GM18517 (cell line): ENCODE data around the gene ANKZF1.
A peak's percentile ranks its signal among the peaks of the same experiment; 100 is the strongest.
"Not testable (repeated sequence)": the region's sequence is repeated elsewhere in the genome, so short reads cannot be mapped to it uniquely, and the experiment has no call there.

Source experiments
- ATAC-seq: cut with Tn5 transposase; IDR thresholded peaks from one replicate; pipeline ENCODE4 v1.9.1; 2021; ENCODE audit warnings: mild to moderate bottlenecking, moderate library complexity; ENCODE audit not compliant: unreplicated experiment

The ANKZF1 gene

DNA sequence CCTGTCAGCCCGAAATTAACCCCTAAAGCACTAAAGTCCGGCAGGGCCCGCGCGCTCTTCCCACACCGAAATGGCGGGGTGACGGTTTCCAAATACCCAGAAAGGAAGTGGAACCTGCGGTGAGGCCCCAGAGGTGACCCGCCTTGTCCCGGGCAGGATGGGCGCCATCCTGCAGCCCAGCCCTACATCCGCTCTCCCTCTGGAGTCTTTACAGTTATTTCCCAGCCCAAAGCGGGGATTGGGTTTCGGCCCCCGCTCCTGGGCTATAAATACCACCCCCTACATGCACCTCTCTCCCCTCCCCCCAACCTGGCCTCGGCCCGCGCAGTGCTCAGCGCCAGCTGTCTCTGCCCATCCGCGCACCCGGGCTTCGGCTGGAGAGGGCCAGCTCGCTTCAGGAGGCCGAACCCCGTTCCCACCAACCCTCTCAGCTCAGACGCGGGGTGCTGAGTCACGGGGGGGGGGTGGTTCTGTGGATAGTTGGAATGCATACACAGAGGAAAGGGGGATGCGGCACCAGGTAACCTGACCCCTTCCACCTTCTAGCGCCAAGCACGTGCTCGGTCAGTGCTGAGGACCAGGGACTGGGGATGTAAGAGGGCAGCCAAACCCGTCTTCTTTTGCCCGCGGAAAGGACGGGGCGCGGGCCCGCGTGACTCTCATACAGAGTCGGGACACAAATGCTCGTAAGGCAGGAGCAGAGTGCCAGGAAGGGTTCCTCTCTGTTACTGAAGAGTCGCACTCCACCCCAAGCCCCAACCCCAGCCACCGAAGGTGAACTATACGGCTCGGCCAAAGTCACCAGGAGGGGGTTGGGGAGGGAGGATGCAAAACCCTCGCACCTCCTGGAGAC, 23.5 kb downstream of the ANKZF1 start, which contains the start of gene TUBA4B:
Gene TUBA4B, plus strand, starts transcription at position 344 of the 853 bp plus-strand sequence. Its CDS starts 165 bp downstream, at position 509.
- ATAC-seq: peak; percentile 10

DNA sequence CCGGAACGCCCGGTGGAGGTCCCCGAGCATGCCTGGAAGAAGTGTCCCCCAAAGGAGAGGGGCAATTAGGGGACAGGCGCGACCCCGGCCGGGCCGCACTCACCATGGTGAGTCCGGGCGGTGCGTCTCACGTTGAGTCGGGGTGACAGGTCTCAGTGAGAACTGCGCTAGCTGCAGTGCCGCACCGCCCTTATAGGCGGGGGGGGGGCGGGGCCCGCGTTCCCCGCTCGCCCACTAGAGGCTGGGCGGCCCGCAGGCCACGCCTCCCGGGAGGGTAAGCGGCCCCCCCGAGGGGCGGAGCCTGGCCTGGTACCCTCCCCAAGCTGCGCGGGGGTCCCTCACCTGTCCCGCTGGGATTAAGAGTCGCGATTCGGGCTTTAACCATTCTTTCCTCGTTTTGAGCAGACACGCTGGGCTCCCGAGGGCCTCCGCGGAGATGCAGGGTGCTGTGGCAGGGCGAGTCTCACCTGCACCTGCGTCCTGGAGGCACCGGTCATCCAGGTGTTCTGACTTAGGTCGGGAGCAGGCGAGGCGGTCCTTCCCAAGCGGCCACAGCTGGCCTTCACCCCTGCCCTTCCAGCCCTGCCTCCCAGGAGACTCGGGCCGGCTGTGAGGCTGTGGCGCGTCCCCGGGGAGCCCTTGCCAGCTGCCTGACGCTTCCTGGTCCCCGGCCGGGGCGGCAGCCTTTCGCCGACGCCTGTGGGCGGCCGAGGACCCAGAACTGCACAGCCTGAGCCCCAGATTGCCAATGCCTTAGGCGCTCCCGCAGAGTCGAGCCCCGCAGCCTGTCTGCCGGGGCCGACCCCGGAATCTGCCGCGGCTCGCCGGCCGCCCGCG, 24.4 kb downstream of the ANKZF1 start, which contains the start of gene TUBA4A:
Gene TUBA4A, minus strand, starts transcription at position 166 of the 837 bp plus-strand sequence. Its CDS starts 60 bp downstream, at position 106.
- ATAC-seq: peak; percentile 29

DNA sequence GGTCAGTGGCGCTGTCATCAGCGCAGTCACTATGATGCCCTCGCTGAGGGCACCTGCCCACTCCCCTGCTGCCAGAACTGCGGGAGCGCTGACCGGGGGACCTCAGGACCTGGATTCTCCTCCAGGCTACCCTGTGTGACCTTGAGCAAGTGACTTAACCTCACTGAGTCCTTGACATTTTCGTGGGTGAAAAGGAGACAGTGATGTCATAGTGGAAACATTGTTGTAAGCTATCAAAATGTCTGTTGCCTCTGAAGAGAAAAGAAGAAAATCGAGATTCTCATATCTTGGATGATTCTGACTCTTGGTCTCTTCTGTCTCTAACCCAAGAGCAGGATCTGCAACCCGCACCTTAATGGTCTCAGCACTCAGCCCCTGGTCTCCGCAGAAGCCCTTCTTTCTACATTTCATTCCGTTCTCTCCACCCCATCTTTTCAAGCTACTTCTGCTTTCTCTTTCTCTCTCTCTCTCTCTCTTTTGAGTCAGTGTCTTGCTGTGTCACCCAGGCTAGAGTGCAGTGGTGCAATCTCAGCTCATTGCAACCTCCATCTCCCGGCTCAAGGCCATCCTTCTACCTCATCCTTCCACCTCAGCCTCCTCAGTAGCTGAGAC, 25.1 kb downstream of the ANKZF1 start:
- peak; percentile 34 for ATAC-seq

DNA sequence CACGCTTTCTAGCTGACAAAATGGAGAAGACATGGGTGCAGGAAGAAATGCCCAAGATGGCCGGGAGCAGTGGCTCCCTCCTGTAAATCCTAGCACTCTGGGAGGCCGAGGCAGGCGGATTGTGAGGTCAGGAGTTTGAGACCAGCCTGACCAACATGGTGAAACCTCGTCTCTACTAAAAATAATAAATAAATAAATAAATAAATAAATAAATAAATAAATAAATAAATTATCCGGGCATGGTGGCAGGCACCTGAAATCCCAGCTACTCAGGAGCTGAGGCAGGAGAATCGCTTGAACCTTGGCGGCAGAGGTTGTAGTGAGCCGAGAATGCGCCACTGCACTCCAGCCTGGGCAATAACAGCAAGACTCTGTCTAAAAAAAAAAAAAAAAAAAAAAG, 29.3 kb downstream of the ANKZF1 start:
- ATAC-seq: not testable (repeated sequence)

DNA sequence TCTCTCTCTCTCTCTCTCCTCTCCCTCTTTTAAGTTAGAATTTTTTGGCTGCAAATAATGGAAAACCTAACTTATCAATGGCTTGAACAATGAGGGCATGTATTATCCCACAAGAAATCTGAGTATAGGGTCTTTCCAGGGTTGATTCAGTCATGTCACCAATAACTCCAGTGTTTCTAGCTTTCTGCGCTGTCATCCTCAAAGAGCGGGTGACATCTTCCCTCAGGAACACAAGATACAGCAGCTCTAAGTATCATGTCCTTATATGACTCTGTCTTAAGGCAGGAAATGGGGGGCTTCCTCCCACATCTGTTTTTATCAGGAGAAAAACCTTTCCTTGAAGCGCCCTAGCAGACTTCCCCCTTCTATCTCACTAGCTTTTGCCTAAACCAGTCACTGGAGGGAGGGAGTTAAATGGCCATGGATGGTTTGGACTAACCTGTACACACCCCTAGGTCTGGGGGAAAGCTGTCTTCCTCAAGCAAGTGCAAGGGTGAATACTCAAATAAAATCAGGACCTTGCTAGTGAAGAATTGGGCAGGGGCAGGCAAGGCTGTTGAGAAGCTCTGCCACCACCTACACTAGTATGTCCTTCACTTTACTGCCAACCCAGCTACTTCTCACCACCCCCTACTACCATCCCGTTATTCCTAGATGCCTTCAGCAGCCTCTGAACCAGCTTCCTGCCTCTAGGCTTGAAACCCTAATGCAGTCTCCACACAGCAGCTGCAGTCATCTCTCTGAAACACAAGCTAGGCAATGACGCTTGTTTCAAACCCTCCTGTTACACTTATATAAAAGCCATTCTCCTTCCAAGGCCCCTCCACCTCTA, 31.6 kb downstream of the ANKZF1 start:
- no peak for ATAC-seq

DNA sequence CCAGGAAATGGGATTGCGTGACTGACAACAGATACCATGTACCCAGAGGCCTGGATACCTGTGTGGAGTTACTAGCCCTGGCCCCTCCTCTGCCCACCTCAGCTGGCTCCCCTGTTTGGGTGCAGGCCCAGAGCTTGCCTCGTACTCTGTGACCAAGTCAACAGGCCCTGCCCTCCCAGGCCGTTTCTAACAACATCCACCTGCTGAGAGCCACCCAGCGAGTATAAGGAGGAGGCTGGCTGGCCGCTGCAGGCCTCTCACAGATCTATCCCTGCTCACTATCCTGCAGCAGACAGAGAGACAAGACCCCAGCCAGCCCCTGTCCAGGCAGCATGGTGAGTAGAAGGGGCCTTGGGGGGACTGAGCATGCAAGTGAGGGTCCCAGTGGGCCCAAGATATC, 36.6 kb downstream of the ANKZF1 start:
- no peak for ATAC-seq

DNA sequence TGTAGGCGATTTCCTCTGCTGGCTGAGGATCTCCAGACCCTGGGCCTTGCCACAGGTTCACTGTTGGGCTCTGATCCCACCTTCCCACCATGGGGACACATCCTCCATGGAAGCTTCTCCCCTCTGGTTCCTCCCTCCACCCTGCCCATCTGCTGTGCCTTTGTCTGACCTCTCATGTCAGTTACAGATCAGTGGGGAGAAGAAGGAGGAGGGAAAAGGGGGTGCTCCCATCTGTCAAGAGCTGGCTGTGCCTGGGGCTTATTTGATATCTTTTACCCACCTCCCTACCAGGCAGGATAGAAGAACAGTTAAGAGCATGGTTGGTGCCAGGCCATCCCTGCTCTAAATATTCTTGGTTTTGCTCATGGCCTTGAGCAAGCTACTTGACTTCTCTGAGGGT, 37.3 kb downstream of the ANKZF1 start:
- no peak for ATAC-seq

DNA sequence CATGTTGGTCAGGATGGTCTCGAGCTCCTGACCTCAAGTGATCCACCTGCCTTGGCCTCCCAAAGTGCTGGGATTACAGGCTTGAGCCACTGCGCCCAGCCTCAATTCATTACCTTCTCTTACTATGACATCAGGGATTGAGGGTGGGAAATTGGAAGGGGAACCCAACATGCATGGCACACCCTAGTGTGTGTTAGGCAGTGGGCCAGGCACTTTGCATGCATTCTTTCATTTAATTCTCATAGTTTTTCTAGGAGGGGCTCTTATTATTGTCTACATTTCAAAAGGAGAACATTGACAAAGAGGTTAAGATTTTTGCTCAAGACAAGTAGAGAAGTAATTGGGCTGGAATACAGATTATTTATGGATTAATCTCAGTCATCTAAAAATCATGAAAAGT, 38.7 kb downstream of the ANKZF1 start:
- no peak for ATAC-seq

DNA sequence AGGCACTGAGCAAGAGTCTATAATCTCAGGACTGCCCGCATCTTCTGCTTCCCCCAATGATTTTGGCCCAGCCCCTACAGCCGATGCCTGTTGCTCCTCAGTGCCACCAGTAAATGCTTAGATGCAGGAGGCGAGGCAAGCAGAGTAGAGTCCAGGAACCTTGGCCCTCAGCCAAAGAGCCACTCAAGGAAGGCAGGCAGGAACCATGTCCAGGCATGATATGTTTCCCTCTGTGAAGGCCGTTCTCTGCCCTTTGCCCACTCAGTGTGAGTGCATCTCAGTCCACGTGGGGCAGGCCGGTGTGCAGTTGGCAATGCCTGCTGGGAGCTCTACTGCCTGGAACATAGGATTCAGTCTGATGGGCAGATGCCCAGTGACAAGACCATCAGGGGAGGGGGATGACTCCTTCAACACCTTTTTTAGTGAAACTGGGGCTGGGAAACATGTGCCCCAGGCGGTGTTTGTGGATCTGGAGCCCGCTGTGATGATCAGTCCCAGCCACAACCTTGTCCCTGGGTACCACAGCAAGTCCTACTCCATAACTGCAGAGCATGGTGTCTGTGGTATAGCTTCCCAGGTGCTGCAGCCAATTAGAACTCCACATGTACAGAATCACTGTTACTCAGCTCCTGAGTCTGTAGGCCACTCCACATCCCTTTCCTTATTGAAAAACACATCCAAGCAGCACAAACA, 39.9 kb downstream of the ANKZF1 start:
- no peak for ATAC-seq

DNA sequence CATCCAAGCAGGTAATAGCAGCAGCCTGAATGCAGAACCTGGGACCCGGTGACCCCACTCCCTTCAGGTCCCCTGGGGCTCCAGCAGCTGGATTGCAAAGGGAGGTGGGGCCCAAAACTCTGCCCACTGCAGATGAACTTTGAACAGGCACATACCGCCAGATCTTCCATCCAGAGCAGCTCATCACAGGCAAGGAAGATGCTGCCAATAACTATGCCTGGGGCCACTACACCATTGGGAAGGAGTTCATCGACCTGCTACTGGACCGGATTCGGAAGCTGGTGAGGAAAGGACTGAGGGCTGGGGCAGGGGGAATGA, 40.4 kb downstream of the ANKZF1 start:
- ATAC-seq: no peak

DNA sequence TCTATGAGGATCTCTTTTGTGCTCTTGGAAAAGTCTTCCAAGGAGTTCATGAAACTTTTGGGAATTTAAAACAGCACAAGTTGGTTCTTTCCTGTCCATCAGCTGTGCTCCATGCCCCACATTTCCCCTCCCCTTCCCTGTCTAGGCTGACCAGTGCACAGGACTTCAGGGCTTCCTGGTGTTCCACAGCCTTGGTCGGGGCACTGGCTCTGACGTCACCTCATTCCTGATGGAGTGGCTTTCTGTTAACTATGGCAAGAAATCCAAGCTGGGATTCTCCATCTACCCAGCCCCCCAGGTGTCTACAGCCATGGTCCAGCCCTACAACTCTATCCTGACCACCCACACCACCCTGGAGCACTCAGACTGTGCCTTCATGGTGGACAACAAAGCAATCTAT, 41.4 kb downstream of the ANKZF1 start:
- ATAC-seq: no peak

DNA sequence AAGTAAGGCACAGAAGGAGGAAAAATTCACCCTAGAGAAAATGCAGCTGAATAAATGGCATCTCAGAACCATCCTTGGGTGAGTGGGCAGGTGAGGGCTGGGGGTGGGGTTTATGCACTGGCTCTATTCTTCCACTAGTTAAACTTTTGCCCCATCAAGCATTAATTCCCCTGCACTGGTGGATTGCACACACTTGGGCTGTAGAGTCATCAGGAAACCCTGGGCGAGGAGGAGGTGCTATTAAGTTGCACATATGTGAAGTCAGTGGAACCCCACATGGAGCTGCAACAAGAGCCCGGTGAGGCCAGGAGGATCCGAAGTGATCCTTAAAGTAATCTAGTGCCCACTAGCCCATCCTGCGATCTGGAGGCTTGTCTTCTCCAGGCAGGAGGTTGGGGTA, 42.8 kb downstream of the ANKZF1 start:
- ATAC-seq: no peak

DNA sequence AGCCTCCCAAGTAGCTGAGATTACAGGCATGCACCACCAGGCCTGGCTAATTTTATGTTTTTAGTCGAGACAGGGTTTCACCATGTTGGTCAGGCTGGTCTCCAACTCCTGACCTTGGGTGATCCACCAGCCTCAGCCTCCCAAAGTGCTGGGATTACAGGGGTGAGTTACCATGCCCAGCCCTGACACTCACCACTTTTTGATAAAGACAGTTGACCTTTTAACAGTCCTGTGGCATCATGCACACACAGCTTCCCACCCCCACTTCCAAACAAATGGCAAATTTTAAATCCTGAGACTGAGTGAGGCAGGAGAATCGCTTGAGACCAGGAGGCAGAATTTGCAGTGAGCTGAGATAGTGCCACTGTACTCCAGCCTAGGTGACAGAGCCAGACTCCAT, 43.4 kb downstream of the ANKZF1 start:
- no peak for ATAC-seq

DNA sequence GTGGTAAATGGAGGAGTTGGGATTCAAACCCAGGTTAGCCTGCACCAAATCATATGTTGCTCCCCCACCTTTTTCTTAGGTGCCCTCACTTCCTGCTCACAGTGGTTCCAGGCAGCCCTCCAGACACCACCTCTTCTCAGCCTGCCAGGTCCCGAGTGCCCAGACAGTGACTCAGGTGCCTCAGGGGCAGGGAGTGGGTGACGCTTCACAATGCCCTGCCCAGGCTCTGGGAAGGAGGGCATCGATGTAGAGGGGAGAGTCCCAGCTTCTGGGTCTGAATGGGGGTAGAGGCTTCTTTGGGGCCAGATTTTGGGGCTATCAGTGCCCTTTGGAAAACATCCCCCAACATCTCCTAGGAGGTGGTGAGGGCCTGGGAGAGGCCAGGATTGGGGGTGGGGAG, 44.3 kb downstream of the ANKZF1 start:
- ATAC-seq: no peak

DNA sequence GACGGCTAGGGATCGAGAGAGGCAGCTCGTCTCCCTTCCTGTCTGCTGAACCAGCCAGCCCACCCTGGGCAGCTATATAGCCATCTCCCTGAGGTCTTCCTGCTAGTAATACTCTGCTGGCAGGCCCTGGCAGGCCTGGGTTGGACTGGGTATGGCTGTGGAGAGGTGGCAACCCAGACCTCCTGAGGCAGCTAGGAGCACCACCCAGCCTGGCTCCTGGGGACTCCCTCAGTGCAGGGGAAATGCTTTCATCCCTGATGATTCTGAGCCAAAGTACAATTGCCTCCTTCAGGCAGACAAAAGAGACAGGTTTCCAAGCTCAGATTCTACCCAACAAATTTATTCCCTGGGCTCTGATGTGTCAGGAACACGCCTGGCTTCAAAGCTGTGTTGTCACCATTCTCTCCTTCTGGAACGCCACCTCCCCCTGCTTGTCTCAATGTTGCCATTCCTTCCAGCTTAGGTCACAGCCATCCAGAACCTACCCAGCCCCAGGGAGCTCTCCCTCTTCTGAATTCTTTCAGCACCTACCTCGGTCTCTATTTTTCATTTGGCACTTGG, 44.8 kb downstream of the ANKZF1 start:
- ATAC-seq: no peak

DNA sequence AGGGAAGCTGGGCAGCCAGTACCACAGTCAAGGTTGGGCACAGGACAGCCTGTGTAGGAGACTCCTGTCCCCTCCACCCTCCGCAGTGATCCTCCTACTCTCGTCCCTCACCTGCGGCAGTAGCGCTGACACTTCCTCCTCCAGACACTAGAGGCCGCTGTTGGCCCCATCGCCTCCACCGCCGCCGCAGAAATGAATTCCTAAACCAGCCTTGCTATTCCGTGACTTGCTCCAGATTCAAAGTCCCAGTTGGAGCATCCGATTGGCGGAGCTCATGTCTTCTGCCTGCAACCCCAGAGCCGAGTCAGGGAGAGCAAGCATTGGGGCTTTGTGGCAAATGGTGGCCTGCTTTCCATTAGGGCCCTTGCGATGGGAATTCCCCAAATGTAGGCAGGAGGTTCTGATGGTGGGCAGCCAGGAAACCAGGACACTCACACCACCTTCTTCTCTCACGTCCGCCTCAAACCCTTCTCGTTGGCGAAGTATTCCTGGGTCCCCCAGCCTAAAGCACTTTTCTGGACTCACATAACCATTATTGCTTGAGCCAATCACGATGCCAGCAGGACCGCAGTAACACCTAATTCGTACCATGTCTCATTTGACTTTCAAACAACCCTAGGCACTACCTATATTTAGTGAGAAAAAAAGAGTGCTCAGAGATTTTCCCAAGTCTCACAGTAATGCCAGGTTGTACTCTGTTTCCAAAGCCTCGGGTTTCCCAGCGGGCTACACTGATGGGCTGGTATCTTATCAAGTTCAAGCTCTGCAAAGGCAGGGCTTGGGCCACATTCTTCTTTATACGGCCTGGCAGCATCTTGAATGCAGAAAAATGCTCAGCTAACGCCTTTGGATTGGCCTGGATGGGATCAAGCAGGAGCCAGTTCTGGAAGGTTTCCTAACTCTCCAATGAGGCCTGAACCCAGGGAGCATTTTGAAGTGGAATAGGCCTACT, 48.4 kb downstream of the ANKZF1 start:
- no peak for ATAC-seq

DNA sequence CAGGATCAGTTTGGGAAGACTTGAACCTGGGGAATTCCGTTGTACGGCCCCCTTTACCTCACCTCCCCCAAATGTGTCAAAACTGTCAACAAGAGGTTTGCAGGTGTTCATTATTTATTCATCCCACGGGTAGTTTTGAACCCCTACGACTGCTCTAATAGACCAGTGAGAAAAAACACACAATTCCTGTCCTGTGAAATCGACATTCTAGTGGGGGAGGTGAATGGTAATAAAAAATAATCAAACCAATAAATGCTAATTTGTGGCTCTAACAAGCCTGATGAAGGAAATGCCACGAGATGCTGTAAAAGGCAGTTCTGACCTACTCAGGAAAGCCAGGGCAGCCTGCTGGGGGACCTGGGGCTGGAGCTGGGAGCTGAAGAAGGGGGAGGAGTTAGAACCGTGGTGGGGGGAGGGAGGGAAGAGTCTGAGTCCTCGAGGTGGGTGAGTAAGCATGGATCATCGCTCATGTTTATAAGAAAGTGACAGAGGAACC, 49.1 kb downstream of the ANKZF1 start:
- no peak for ATAC-seq

DNA sequence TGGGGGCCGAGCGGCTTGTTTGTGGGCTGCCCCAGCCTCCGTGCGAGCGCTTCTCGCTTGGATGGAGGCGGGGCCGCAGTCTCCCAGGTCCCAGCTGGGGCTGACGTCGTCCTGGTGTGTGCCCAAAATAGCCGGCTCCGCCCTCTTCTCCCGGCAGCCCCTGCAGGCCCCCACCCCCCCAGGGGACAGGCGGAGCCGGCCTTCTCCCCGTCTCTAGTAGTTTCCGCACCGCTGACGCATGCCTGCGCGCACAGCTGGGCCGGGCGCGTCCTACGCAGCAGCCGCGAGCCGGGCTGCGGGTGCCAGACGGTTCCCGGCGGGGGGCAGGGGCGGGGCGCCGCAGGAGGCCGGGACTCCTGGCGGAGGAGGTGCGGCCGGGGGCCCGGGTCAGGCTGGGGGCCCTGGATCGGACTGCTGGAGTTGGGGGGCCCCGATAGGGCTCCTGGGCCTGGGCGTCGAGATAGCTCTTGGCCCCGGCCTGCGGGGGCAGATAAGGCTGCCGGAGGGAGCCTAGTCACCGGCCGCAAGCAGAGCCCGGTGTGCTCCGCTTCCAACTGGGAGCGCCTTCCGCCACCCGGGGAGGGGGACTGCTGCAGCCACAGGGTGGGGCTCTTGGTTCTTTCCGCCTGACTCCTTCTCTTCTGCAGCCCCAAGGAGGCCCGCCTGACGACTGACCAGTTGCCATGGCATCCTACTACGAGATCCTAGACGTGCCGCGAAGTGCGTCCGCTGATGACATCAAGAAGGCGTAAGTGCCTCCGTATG, 49.7 kb downstream of the ANKZF1 start, which contains the start of gene DNAJB2:
Gene DNAJB2, plus strand, starts transcription at position 216 of the 765 bp plus-strand sequence. Its CDS starts 468 bp downstream, at position 684.
- peak; percentile 80 for ATAC-seq
